ENCODE data around the gene MAPKAP1.

MAPKAP1 gene

GRCh38 chr9:125601961-125602360, 105.0 kb downstream of the MAPKAP1 start:
- no peak for DNase-seq (ENCODE audit: extremely low spot score)
- POLR2A ChIA-PET, result no interaction called here
- CTCF ChIA-PET, result no interaction called here
- no peak for TF ChIP-seq TARDBP (IDR thresholded peaks at IDR 0.05)
- TF ChIP-seq, protein P1, sequence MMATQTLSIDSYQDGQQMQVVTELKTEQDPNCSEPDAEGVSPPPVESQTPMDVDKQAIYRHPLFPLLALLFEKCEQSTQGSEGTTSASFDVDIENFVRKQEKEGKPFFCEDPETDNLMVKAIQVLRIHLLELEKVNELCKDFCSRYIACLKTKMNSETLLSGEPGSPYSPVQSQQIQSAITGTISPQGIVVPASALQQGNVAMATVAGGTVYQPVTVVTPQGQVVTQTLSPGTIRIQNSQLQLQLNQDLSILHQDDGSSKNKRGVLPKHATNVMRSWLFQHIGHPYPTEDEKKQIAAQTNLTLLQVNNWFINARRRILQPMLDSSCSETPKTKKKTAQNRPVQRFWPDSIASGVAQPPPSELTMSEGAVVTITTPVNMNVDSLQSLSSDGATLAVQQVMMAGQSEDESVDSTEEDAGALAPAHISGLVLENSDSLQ (IDR thresholded peaks at IDR 0.05), result no peak
- TF ChIP-seq FOXA1 (IDR thresholded peaks at IDR 0.05), result no peak
- TF ChIP-seq SP1 (IDR thresholded peaks at IDR 0.05), result no peak

DNA sequence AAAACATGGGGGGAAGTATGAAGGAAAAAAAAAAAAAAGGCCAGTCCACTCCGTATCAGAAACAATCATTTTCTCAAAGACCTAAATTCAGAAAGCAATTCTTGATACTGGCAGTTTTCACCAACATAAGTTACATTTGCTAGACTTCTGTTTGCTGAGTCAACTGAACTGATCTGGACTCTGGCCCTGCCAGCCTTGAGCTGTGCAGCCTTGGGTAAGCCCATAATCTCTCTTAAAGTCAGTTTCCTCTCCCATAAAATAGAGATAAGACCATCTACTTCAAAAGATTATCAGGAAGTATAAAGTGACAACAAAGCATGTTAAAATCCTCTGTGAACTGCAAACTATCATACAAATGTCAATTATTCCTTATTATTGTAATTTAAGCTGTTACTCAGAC, 106.8 kb downstream of the MAPKAP1 start:
- CTCF ChIA-PET, result interaction anchor here (0.6 kb wide), 1 partner anchor 888 kb away, joined by 3 read pairs; no protein-coding TSS in a partner anchor
- DNase-seq (ENCODE audit: extremely low spot score), result no peak
- POLR2A ChIA-PET, result no interaction called here
- TF ChIP-seq CTBP1 (IDR thresholded peaks at IDR 0.05; ENCODE audit: borderline replicate concordance) (no peak), ZNF384 (IDR thresholded peaks at IDR 0.05) (no peak), HDGF (IDR thresholded peaks at IDR 0.05; ENCODE audit: borderline replicate concordance) (no peak), ELF4 (IDR thresholded peaks at IDR 0.05) (no peak), L3MBTL2 (conservative IDR thresholded peaks at IDR 0.05) (no peak), NFRKB (IDR thresholded peaks at IDR 0.05) (no peak)

DNA sequence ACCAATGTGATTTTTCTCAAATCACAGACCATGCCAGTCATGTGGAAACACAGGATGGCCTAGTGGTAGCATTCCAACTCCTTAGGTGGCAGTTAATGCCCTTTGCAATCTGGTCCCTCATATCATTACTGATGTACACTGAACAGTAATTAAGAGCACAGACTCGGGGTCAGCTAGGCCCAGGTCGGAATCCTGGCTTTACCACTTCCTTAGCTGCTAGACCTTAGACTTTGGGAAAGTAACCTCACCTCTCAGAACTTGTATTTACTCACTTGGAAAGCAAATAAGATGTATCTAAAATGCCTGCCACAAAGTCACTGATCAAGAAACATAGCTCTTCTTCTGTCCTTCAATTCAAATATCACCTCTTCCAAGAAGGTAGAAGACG, 112.8 kb downstream of the MAPKAP1 start:
- CTCF ChIA-PET, result interaction anchor here (1.2 kb wide), 1 partner anchor 25 kb away, joined by 4 read pairs; no protein-coding TSS in a partner anchor
- POLR2A ChIA-PET, result no interaction called here
- DNase-seq (ENCODE audit: extremely low spot score), result no peak
- no peak for TF ChIP-seq CTBP1 (IDR thresholded peaks at IDR 0.05; ENCODE audit: borderline replicate concordance)
- TF ChIP-seq FOXA1 (IDR thresholded peaks at IDR 0.05), result no peak
- TF ChIP-seq FOXM1 (IDR thresholded peaks at IDR 0.05; ENCODE audit: borderline replicate concordance), result no peak
- no peak for TF ChIP-seq ELF4 (IDR thresholded peaks at IDR 0.05)
- no peak for TF ChIP-seq NFRKB (IDR thresholded peaks at IDR 0.05)
- no peak for TF ChIP-seq TARDBP (IDR thresholded peaks at IDR 0.05)

DNA sequence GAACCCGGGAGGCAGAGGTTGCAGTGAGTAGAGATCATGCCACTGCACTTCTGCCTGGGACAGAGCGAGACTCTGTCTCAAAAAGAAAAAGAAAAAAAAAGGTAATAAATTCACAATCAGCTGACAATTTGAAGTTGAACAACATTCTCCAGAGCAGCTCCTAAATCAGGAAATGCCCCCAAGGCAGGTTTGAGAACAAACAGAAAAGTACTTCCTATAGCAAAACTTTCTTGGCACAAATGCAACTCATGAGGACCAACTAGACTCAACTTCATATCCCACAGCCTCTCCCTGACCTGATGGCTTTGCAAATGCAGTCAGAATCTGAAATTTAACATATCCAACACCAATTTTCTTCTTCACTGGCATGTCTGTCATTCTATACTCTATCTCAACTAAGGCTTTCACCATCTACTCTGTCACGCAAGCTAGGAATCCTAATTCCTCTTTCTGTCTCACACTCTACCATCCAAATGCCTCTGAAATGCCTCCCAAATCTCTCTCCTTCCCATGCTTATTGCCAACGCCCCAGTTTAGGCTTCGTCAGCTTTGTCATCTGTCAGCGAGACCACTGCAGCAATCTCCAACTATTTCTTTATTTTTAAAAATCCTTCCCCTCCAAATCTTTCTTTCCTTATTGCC, 113.3 kb downstream of the MAPKAP1 start:
- TF ChIP-seq, protein P1 (IDR thresholded peaks at IDR 0.05), result peak; percentile 22; the same call in 1 of the 2 replicates
- no peak for TF ChIP-seq FOXM1 (IDR thresholded peaks at IDR 0.05; ENCODE audit: borderline replicate concordance)
- DNase-seq (ENCODE audit: extremely low spot score), result no peak
- ChIA-PET CTCF (interaction anchor here (1.2 kb wide), 1 partner anchor 24 kb away, joined by 4 read pairs; no protein-coding TSS in a partner anchor), POLR2A (no interaction called here)

GRCh38 chr9:125591888-125592287, 115.1 kb downstream of the MAPKAP1 start:
- CTCF ChIA-PET, result no interaction called here
- no peak for DNase-seq (ENCODE audit: extremely low spot score)
- TF ChIP-seq FOXA1 (IDR thresholded peaks at IDR 0.05) (no peak), SP1 (IDR thresholded peaks at IDR 0.05) (no peak), FOXM1 (IDR thresholded peaks at IDR 0.05; ENCODE audit: borderline replicate concordance) (no peak)
- POLR2A ChIA-PET, result no interaction called here

GRCh38 chr9:125591245-125591644, 115.8 kb downstream of the MAPKAP1 start:
- no peak for TF ChIP-seq CTBP1 (IDR thresholded peaks at IDR 0.05; ENCODE audit: borderline replicate concordance)
- no peak for TF ChIP-seq SP1 (IDR thresholded peaks at IDR 0.05)
- TF ChIP-seq LEF1 (IDR thresholded peaks at IDR 0.05; ENCODE audit: borderline replicate concordance), result no peak
- TF ChIP-seq NFRKB (IDR thresholded peaks at IDR 0.05), result no peak
- TF ChIP-seq SUZ12 (IDR thresholded peaks at IDR 0.05), result no peak
- TF ChIP-seq BHLHE40 (IDR thresholded peaks at IDR 0.05; ENCODE audit: borderline replicate concordance), result no peak
- no peak for TF ChIP-seq L3MBTL2 (conservative IDR thresholded peaks at IDR 0.05)
- TF ChIP-seq FOXA1 (IDR thresholded peaks at IDR 0.05), result no peak
- TF ChIP-seq FOXK2 (IDR thresholded peaks at IDR 0.05), result no peak
- no peak for TF ChIP-seq FOXM1 (IDR thresholded peaks at IDR 0.05; ENCODE audit: borderline replicate concordance)
- no peak for TF ChIP-seq HDGF (IDR thresholded peaks at IDR 0.05; ENCODE audit: borderline replicate concordance)
- TF ChIP-seq ARNT (IDR thresholded peaks at IDR 0.05), result no peak
- TF ChIP-seq ZNF384 (IDR thresholded peaks at IDR 0.05), result no peak
- no peak for TF ChIP-seq TARDBP (IDR thresholded peaks at IDR 0.05)
- no peak for TF ChIP-seq ELF4 (IDR thresholded peaks at IDR 0.05)
- TF ChIP-seq, protein P1 (IDR thresholded peaks at IDR 0.05), result no peak
- CTCF ChIA-PET, result interaction anchor here (1.2 kb wide), 1 partner anchor 36 kb away, joined by 4 read pairs; no protein-coding TSS in a partner anchor
- no peak for DNase-seq (ENCODE audit: extremely low spot score)
- POLR2A ChIA-PET, result no interaction called here

DNA sequence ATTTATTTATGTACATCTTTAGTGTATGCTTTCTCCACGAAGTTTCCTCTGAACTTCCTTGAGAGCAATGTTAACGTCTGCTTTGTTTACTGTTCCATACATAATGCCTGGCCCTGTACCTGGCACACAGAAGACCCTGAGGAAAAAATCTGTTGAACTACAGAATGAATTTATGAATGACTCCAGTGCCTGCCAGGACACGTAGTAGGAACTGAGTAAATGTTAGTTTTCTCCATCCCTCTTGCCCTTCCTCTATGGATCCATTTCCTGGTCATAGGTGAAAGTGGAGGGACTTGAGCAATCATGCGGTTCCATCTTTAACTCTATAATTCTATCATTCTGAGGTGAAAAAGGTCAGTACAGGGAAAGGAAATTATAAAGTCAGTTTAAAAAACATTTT, 117.7 kb downstream of the MAPKAP1 start:
- POLR2A ChIA-PET, result no interaction called here
- TF ChIP-seq BHLHE40 (IDR thresholded peaks at IDR 0.05; ENCODE audit: borderline replicate concordance) (no peak), SP1 (IDR thresholded peaks at IDR 0.05) (no peak), CTBP1 (IDR thresholded peaks at IDR 0.05; ENCODE audit: borderline replicate concordance) (no peak), FOXK2 (IDR thresholded peaks at IDR 0.05) (no peak), ELF4 (IDR thresholded peaks at IDR 0.05) (no peak), FOXM1 (IDR thresholded peaks at IDR 0.05; ENCODE audit: borderline replicate concordance) (no peak), HDGF (IDR thresholded peaks at IDR 0.05; ENCODE audit: borderline replicate concordance) (no peak), FOXA1 (IDR thresholded peaks at IDR 0.05) (no peak), SUZ12 (IDR thresholded peaks at IDR 0.05) (no peak), NFRKB (IDR thresholded peaks at IDR 0.05) (no peak), ARNT (IDR thresholded peaks at IDR 0.05) (no peak), LEF1 (IDR thresholded peaks at IDR 0.05; ENCODE audit: borderline replicate concordance) (no peak), TARDBP (IDR thresholded peaks at IDR 0.05) (no peak), L3MBTL2 (conservative IDR thresholded peaks at IDR 0.05) (no peak), ZNF384 (IDR thresholded peaks at IDR 0.05) (no peak)
- TF ChIP-seq, protein P1 (IDR thresholded peaks at IDR 0.05), result no peak
- CTCF ChIA-PET, result no interaction called here
- DNase-seq (ENCODE audit: extremely low spot score), result no peak

Data from HEK293T (cell line).